GM18858 (cell line): ENCODE data around the gene HSPA1L.
"Not testable (repeated sequence)": the region's sequence is repeated elsewhere in the genome, so short reads cannot be mapped to it uniquely, and the experiment has no call there.

Experiments
- ATAC-seq: cut with Tn5 transposase; IDR thresholded peaks from one replicate; pipeline ENCODE4 v1.9.1; 2021; ENCODE audit not compliant: unreplicated experiment

The HSPA1L gene

GRCh38 chr6:31837369-31838113 lies 22.5 kb upstream of the HSPA1L start:
- no peak for ATAC-seq

GRCh38 chr6:31836474-31837368 lies 21.6 kb upstream of the HSPA1L start:
- ATAC-seq = no peak

- ATAC-seq = no peak
These were observed 21.0 kb upstream of the HSPA1L start for GRCh38 chr6:31836047-31836473.

- no peak for ATAC-seq
These were observed 19.5 kb upstream of the HSPA1L start for GRCh38 chr6:31834367-31835250.

GRCh38 chr6:31831350-31832215 lies 16.5 kb upstream of the HSPA1L start:
- ATAC-seq = no peak

GRCh38 chr6:31830886-31831335 lies 15.8 kb upstream of the HSPA1L start:
- no peak for ATAC-seq

- no peak for ATAC-seq
These were observed 14.7 kb upstream of the HSPA1L start for GRCh38 chr6:31829633-31830283.

- peak; percentile 44 for ATAC-seq
These were observed 12.4 kb upstream of the HSPA1L start, which contains the start of gene HSPA1B for GRCh38 chr6:31827286-31828079. HSPA1B (plus strand) TSS chr6:31827738; CDS start chr6:31827951, 213 bp downstream.

GRCh38 chr6:31826793-31827285 lies 11.8 kb upstream of the HSPA1L start:
- ATAC-seq = no peak

- no peak for ATAC-seq
These were observed 10.5 kb upstream of the HSPA1L start for GRCh38 chr6:31825553-31825952.

- ATAC-seq = not testable (repeated sequence)
These were observed 8.6 kb upstream of the HSPA1L start for GRCh38 chr6:31823592-31824196.

GRCh38 chr6:31822036-31822821 lies 7.1 kb upstream of the HSPA1L start:
- ATAC-seq = no peak

- ATAC-seq = no peak
These were observed 6.4 kb upstream of the HSPA1L start for GRCh38 chr6:31821301-31822035.

GRCh38 chr6:31820399-31820798 lies 5.3 kb upstream of the HSPA1L start:
- not testable (repeated sequence) for ATAC-seq

- no peak for ATAC-seq
These were observed 4.8 kb upstream of the HSPA1L start for GRCh38 chr6:31819871-31820299.

- ATAC-seq = not testable (repeated sequence)
These were observed 2.9 kb upstream of the HSPA1L start for GRCh38 chr6:31817929-31818511.
